H9 (cell line): Measurements from ENCODE around the gene SGCE. TPM values are rescaled to one million over a fixed set of nuclear protein-coding genes. Genes with fewer than 3 reads are reported as not detected.

Source experiments
- DNase-seq: peaks from one replicate; pipeline ENCODE4 v3.0.0-alpha.2; 2017
- H2AFZ ChIP-seq: one replicate; pipeline ENCODE4 v1.6.1; 2013; ENCODE audit warnings: mild to moderate bottlenecking, low read length, control low read depth, moderate library complexity
- H2AK5ac ChIP-seq: 2 replicates; pipeline ENCODE4 v1.6.1; 2013; ENCODE audit warnings: low read length, control low read depth, mixed read lengths; ENCODE audit not compliant: insufficient read length
- H2BK120ac ChIP-seq: one replicate; pipeline ENCODE4 v1.6.1; 2013; ENCODE audit warnings: low read depth, mild to moderate bottlenecking, low read length, control low read depth, inconsistent platforms; ENCODE audit not compliant: poor library complexity, severe bottlenecking
- H2BK12ac ChIP-seq: 2 replicates; pipeline ENCODE4 v1.6.1; 2013; ENCODE audit warnings: low read length, control low read depth, mixed read lengths, low read depth; ENCODE audit not compliant: insufficient read length
- H2BK15ac ChIP-seq: 2 replicates; pipeline ENCODE4 v1.6.1; 2013; ENCODE audit warnings: low read depth, low read length, control low read depth
- H2BK20ac ChIP-seq: one replicate; pipeline ENCODE4 v1.6.1; 2013; ENCODE audit warnings: low read depth, mild to moderate bottlenecking, low read length, control low read depth, inconsistent platforms; ENCODE audit not compliant: poor library complexity, severe bottlenecking
- H2BK5ac ChIP-seq: 2 replicates; pipeline ENCODE4 v1.6.1; 2013; ENCODE audit warnings: low read length, control low read depth, mixed read lengths; ENCODE audit not compliant: insufficient read length
- H3K14ac ChIP-seq: 2 replicates; pipeline ENCODE4 v1.6.1; 2013; ENCODE audit warnings: low read length, control low read depth; ENCODE audit not compliant: insufficient read depth
- H3K18ac ChIP-seq: 2 replicates; pipeline ENCODE4 v1.6.1; 2013; ENCODE audit warnings: low read depth, mild to moderate bottlenecking, mixed read lengths, low read length, control low read depth; ENCODE audit not compliant: insufficient read length
- H3K23ac ChIP-seq: 2 replicates; pipeline ENCODE4 v1.6.1; 2013; ENCODE audit warnings: low read length, control low read depth, mixed read lengths, low read depth; ENCODE audit not compliant: insufficient read length
- H3K23me2 ChIP-seq: 2 replicates; pipeline ENCODE4 v1.6.1; 2013; ENCODE audit warnings: low read depth, mild to moderate bottlenecking, mixed read lengths, low read length, control low read depth; ENCODE audit not compliant: insufficient read length, poor library complexity, severe bottlenecking
- H3K27ac ChIP-seq: 2 replicates; pipeline ENCODE4 v1.5.1; 2013; ENCODE audit warnings: low read length, control low read depth, mixed read lengths, low read depth; ENCODE audit not compliant: insufficient read length
- H3K27me3 ChIP-seq: 2 replicates; pipeline ENCODE4 v1.6.1; 2013; ENCODE audit warnings: low read length, control low read depth, inconsistent platforms; ENCODE audit not compliant: insufficient read depth
- H3K4ac ChIP-seq: 2 replicates; pipeline ENCODE4 v1.6.1; 2013; ENCODE audit warnings: low read depth, mild to moderate bottlenecking, control low read depth, inconsistent platforms, low read length, moderate library complexity
- H3K4me1 ChIP-seq: 2 replicates; pipeline ENCODE4 v1.6.1; 2013; ENCODE audit warnings: low read length, control low read depth, inconsistent platforms; ENCODE audit not compliant: insufficient read depth
- H3K4me2 ChIP-seq: 2 replicates; pipeline ENCODE4 v1.6.1; 2013; ENCODE audit warnings: low read length, control low read depth, mixed read lengths; ENCODE audit not compliant: insufficient read length, insufficient read depth
- H3K56ac ChIP-seq: 2 replicates; pipeline ENCODE4 v1.6.1; 2013; ENCODE audit warnings: low read depth, mild to moderate bottlenecking, mixed read lengths, low read length, control low read depth; ENCODE audit not compliant: insufficient read length
- H3K79me1 ChIP-seq: 2 replicates; pipeline ENCODE4 v1.6.1; 2013; ENCODE audit warnings: low read depth, mild to moderate bottlenecking, moderate library complexity, low read length, control low read depth, inconsistent platforms; ENCODE audit not compliant: insufficient read depth, poor library complexity, severe bottlenecking
- H3K79me2 ChIP-seq: 2 replicates; pipeline ENCODE4 v1.6.1; 2013; ENCODE audit warnings: low read length, control low read depth, inconsistent platforms; ENCODE audit not compliant: insufficient read depth
- H3K9ac ChIP-seq: 2 replicates; pipeline ENCODE4 v1.6.1; 2013; ENCODE audit warnings: low read length, control low read depth, mixed read lengths; ENCODE audit not compliant: insufficient read length; ENCODE audit errors: extremely low read depth
- H3K9me3 ChIP-seq: one replicate; pipeline ENCODE4 v1.6.1; 2013; ENCODE audit warnings: low read depth, low read length, inconsistent platforms; ENCODE audit not compliant: control insufficient read depth
- H3T11ph ChIP-seq: one replicate; pipeline ENCODE4 v1.6.1; 2013; ENCODE audit warnings: mild to moderate bottlenecking, low read length, control low read depth, inconsistent platforms
- H4K20me1 ChIP-seq: one replicate; pipeline ENCODE4 v1.6.1; 2013; ENCODE audit not compliant: control insufficient read depth, insufficient read length, insufficient read depth
- H4K5ac ChIP-seq: 2 replicates; pipeline ENCODE4 v1.6.1; 2013; ENCODE audit warnings: low read depth, mild to moderate bottlenecking, mixed read lengths, low read length, control low read depth; ENCODE audit not compliant: insufficient read length
- H4K8ac ChIP-seq: replicated peaks from 2 replicates; pipeline ENCODE4 v1.6.1; 2013; ENCODE audit warnings: low read length, control low read depth, mixed read lengths, low read depth; ENCODE audit not compliant: insufficient read length
- H4K91ac ChIP-seq: 2 replicates; pipeline ENCODE4 v1.6.1; 2013; ENCODE audit warnings: low read depth, mild to moderate bottlenecking, moderate library complexity, mixed read lengths, low read length, control low read depth; ENCODE audit not compliant: insufficient read length
- H3K27ac Mint-ChIP-seq, 3 experiments: 2 replicates in 2 of 3; 3 replicates in 1 of 3; pipeline ENCODE4 v1.8.0; 2020 to 2021; ENCODE audit warnings: mixed read lengths in 3 of 3, mild to moderate bottlenecking in 1 of 3, moderate library complexity in 1 of 3
- H3K27me3 Mint-ChIP-seq: 2 replicates; pipeline ENCODE4 v1.8.0; 2021; ENCODE audit warnings: low read depth, mild to moderate bottlenecking, moderate library complexity, mixed read lengths
- H3K36me3 Mint-ChIP-seq, 3 experiments: 2 replicates in 2 of 3; 3 replicates in 1 of 3; pipeline ENCODE4 v1.8.0; 2020 to 2021; ENCODE audit warnings: low read depth in 3 of 3, mixed read lengths in 3 of 3; ENCODE audit not compliant: insufficient read depth in 1 of 3
- H3K4me1 Mint-ChIP-seq, 2 experiments: 2 replicates each; pipeline ENCODE4 v1.8.0; 2020; ENCODE audit warnings: mixed read lengths in 2 of 2
- H3K4me3 Mint-ChIP-seq, 2 experiments: 2 replicates in 1 of 2; 3 replicates in 1 of 2; pipeline ENCODE4 v1.8.0; 2020 to 2021; ENCODE audit warnings: mild to moderate bottlenecking in 2 of 2, mixed read lengths in 2 of 2, moderate library complexity in 1 of 2
- H3K9me3 Mint-ChIP-seq, 2 experiments: 2 replicates in 1 of 2; 3 replicates in 1 of 2; pipeline ENCODE4 v1.8.0; 2020; ENCODE audit warnings: mild to moderate bottlenecking in 2 of 2, mixed read lengths in 2 of 2, moderate library complexity in 1 of 2
- WGBS: extraction: QIAGEN DNeasy Blood & Tissue Kit; methylation state at CpG from one replicate; pipeline ENCODE4 v1.1.7; 2013; ENCODE audit warnings: missing lambda C conversion rate, low lambda C conversion rate, mixed read lengths; ENCODE audit not compliant: insufficient read length; ENCODE audit errors: extremely low coverage; 5-methylcytosine and 5-hydroxymethylcytosine counted together
- total RNA-seq: library from RNA; stranded (reverse); gene quantifications from 2 replicates; pipeline ENCODE4 v1.2.1, GENCODE V29; 2021
- TF ChIP-seq, protein P1 (sequence below): fragments of 200-600 bp; sonication (generic); conservative IDR thresholded peaks from 3 replicates; pipeline ENCODE4 v1.8.0; 2021; ENCODE audit warnings: antibody characterized with exemption, mild to moderate bottlenecking

SGCE gene
- total RNA-seq, 1 experiment from 2014 or later, result 30.5 TPM

DNA sequence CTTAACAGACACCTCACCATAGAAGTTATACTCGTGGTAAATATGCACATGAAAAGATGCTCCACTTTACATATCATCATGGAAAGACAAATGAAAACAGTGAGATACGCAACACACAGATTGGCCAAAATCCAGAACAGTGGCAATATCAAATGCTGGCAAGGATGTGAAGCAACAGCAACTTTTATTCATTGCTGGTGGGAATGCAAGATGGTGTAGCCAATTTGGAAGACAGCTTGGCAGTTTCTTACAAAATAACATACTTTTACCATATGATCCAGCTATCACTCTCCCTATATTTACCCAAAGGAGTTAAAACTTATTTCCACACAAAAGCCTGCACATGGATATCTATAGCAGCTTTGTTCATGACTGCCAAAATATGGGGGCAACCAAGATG, 46.4 kb downstream of the SGCE start:
- H3K27me3 ChIP-seq, result no peaks in the 10 kb centered on the region
- TF ChIP-seq, protein P1, sequence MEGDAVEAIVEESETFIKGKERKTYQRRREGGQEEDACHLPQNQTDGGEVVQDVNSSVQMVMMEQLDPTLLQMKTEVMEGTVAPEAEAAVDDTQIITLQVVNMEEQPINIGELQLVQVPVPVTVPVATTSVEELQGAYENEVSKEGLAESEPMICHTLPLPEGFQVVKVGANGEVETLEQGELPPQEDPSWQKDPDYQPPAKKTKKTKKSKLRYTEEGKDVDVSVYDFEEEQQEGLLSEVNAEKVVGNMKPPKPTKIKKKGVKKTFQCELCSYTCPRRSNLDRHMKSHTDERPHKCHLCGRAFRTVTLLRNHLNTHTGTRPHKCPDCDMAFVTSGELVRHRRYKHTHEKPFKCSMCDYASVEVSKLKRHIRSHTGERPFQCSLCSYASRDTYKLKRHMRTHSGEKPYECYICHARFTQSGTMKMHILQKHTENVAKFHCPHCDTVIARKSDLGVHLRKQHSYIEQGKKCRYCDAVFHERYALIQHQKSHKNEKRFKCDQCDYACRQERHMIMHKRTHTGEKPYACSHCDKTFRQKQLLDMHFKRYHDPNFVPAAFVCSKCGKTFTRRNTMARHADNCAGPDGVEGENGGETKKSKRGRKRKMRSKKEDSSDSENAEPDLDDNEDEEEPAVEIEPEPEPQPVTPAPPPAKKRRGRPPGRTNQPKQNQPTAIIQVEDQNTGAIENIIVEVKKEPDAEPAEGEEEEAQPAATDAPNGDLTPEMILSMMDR, result no peak
- H3K79me1 ChIP-seq, result no peaks in the 10 kb centered on the region
- H3K18ac ChIP-seq, result no peak overlapping the region
- no peaks in the 10 kb centered on the region for H3K9me3 ChIP-seq
- no peak overlapping the region for H2BK120ac ChIP-seq
- WGBS, result no CpG with 5 or more reads among the region's 2 CpGs
- Mint-ChIP-seq H3K27ac (no peak overlapping the region), H3K27me3 (no peaks in the 10 kb centered on the region; the same call in 1 of the 2 replicates), H3K9me3 (peaks cover 0 to 5% of the 10 kb centered on the region in 2 experiments; a peak in 2 of 5 replicates), H3K36me3 (peaks cover 2 to 7% (median 6%) of the 10 kb centered on the region in 3 experiments; a peak in 6 of 7 replicates), H3K4me3 (no peak overlapping the region), H3K4me1 (no peaks in the 10 kb centered on the region)
- H3K9ac ChIP-seq, result no peak overlapping the region
- no peak overlapping the region for H2BK12ac ChIP-seq
- H3K14ac ChIP-seq, result no peak overlapping the region
- no peak overlapping the region for H3K23ac ChIP-seq
- DNase-seq, result no peak
- H3K4me1 ChIP-seq, result no peaks in the 10 kb centered on the region
- no peaks in the 10 kb centered on the region for H3K23me2 ChIP-seq
- H2BK20ac ChIP-seq, result no peak overlapping the region
- H4K5ac ChIP-seq, result no peak overlapping the region
- no peak overlapping the region for H2BK5ac ChIP-seq
- H2AFZ ChIP-seq, result no peak overlapping the region
- H2AK5ac ChIP-seq, result no peak overlapping the region
- H3K27ac ChIP-seq, result no peak overlapping the region
- no peak overlapping the region for H3T11ph ChIP-seq
- H4K8ac ChIP-seq, result no peak overlapping the region
- no peak overlapping the region for H3K4me2 ChIP-seq
- H3K4ac ChIP-seq, result no peak overlapping the region
- no peaks in the 10 kb centered on the region for H3K79me2 ChIP-seq
- no peak overlapping the region for H4K91ac ChIP-seq
- H4K20me1 ChIP-seq, result no peaks in the 10 kb centered on the region
- no peak overlapping the region for H2BK15ac ChIP-seq
- H3K56ac ChIP-seq, result no peak overlapping the region
